Motor neuron (in vitro differentiated cells): ENCODE measurements around the gene WWC2. TPM values are rescaled to one million over a fixed set of nuclear protein-coding genes. Genes with fewer than 3 reads are reported as not detected.

ENCODE experiments used
- ATAC-seq, 8 experiments: fragments of 200-7000 bp; cut with Tn5 transposase; replicated peaks in 6 of 8; 2 replicates each; pipeline ENCODE4 v1.8.0; 2021; ENCODE audit warnings: mild to moderate bottlenecking in 8 of 8, moderate library complexity in 8 of 8
- H3K27ac ChIP-seq, 2 donors: fragments of 250-450 bp; sonication (Bioruptor Pico); 2 replicates each; pipeline ENCODE4 v1.9.0; 2021; ENCODE audit warnings: antibody characterized with exemption in 2 of 2, mild to moderate bottlenecking in 2 of 2, moderate library complexity in 1 of 2
- H3K4me1 ChIP-seq, 2 donors: fragments of 250-450 bp; sonication (Bioruptor Pico); replicated peaks in 1 of 2; 2 replicates each; pipeline ENCODE4 v1.6.1; 2021; ENCODE audit warnings: antibody characterized with exemption in 2 of 2, mild to moderate bottlenecking in 2 of 2, moderate library complexity in 1 of 2
- H3K4me3 ChIP-seq, 5 donors: fragments of 250-450 bp; sonication (Bioruptor Pico); 2 replicates each; pipeline ENCODE4 v1.9.0; 2021; ENCODE audit warnings: antibody characterized with exemption in 5 of 5, mild to moderate bottlenecking in 5 of 5, moderate library complexity in 4 of 5
- WGBS, 10 experiments: fragments of 450-650 bp; shearing (Covaris generic); methylation state at CpG; one replicate each; pipeline ENCODE4 v1.0.0; 2022; 5-methylcytosine and 5-hydroxymethylcytosine counted together
- in situ Hi-C, 9 experiments: fragments of 400-800 bp; cut with MboI; loops; one replicate each; pipeline ENCODE4 v1.15.0; 2021; ENCODE audit warnings: low sequenced_read_pairs in 9 of 9, low pct_unique_long_range_greater_than_20kb in 2 of 9; ENCODE audit not compliant: unreplicated experiment in 9 of 9
- total RNA-seq, 8 experiments: library from RNA; unstranded; fragments of 300-600 nt; gene quantifications; 2 replicates each; pipeline versions ENCODE4 v1.2.3 to v1.2.4, GENCODE V29; 2022

The WWC2 gene
- total RNA-seq, 8 experiments from 2014 or later = 4.2 to 59.4 (median 12.9) TPM

- no peak for ATAC-seq
- Histone ChIP-seq H3K27ac (no peak overlapping the region), H3K4me1 (peaks cover 0 to 10% of the 10 kb centered on the region in 2 donors), H3K4me3 (no peak overlapping the region)
- in situ Hi-C loops = loop anchor here in 3 of 9 experiments (10.0 to 25.0 kb wide), 3 partner anchors 157 to 182 kb away; partner anchors contain the start of gene WWC2 (in 1 of the 3)
- WGBS, 10 experiments = 71 to 83% (median 72%) methylated on average over 1 to 2 of the region's 2 CpGs; no CpG with 5 or more reads in 7 of the 10 experiments
These were observed 145.4 kb downstream of the WWC2 start for GRCh38 chr4:183244506-183244905.

GRCh38 chr4:183248201-183248600 is 149.1 kb downstream of the WWC2 start:
- in situ Hi-C loops = loop anchor here in 4 of 9 experiments (5.0 to 25.0 kb wide), 4 partner anchors 161 to 186 kb away; partner anchors contain the start of gene WWC2 (in 1 of the 4)
- 93 to 100% (median 100%) methylated on average over 1 to 2 of the region's 2 CpGs; no CpG with 5 or more reads in 2 of the 10 experiments for WGBS, 10 experiments
- H3K27ac ChIP-seq = no peak overlapping the region
- no peaks in the 10 kb centered on the region for H3K4me1 ChIP-seq
- H3K4me3 ChIP-seq = no peak overlapping the region
- no peak for ATAC-seq

GRCh38 chr4:183249854-183250253 is 150.8 kb downstream of the WWC2 start:
- no peak overlapping the region for H3K4me3 ChIP-seq
- no peak overlapping the region for H3K27ac ChIP-seq
- 67% methylated on average over 1 of the region's 2 CpGs; no CpG with 5 or more reads in 9 of the 10 experiments for WGBS, 10 experiments
- in situ Hi-C loops = loop anchor here in 7 of 9 experiments (5.0 to 25.0 kb wide), 6 partner anchors 163 to 313 kb away; partner anchors contain the start of gene WWC2 (in 2 of the 7)
- no peaks in the 10 kb centered on the region for H3K4me1 ChIP-seq
- ATAC-seq = peak in 5 of 8 experiments; percentile 36 to 83 (median 67)

GRCh38 chr4:183250831-183251230 is 151.8 kb downstream of the WWC2 start:
- no peaks in the 10 kb centered on the region for H3K4me1 ChIP-seq
- in situ Hi-C loops = loop anchor here in 5 of 9 experiments (10.0 to 25.0 kb wide), 3 partner anchors 164 to 314 kb away; partner anchors contain the start of gene WWC2 (in 1 of the 5)
- no peak for ATAC-seq
- no peak overlapping the region for H3K4me3 ChIP-seq
- WGBS, 10 experiments = 79 to 100% (median 89%) methylated on average over 1 to 2 of the region's 2 CpGs; no CpG with 5 or more reads in 2 of the 10 experiments
- H3K27ac ChIP-seq = no peak overlapping the region

- no peak for ATAC-seq
- WGBS, 10 experiments = 83 to 100% (median 92%) methylated on average over 1 to 4 of the region's 4 CpGs; no CpG with 5 or more reads in 4 of the 10 experiments
- H3K4me1 ChIP-seq = no peaks in the 10 kb centered on the region
- no peak overlapping the region for H3K4me3 ChIP-seq
- in situ Hi-C loops = loop anchor here in 5 of 9 experiments (10.0 to 25.0 kb wide), 3 partner anchors 166 to 316 kb away; partner anchors contain the start of gene WWC2 (in 1 of the 5)
- no peak overlapping the region for H3K27ac ChIP-seq
These were observed 153.9 kb downstream of the WWC2 start for GRCh38 chr4:183252959-183253358.

GRCh38 chr4:183253451-183253850 is 154.4 kb downstream of the WWC2 start:
- 33 to 100% (median 100%) methylated on average over 1 of the region's 1 CpG; no CpG with 5 or more reads in 7 of the 10 experiments for WGBS, 10 experiments
- H3K4me3 ChIP-seq = no peak overlapping the region
- H3K4me1 ChIP-seq = no peaks in the 10 kb centered on the region
- no peak for ATAC-seq
- in situ Hi-C loops = loop anchor here in 5 of 9 experiments (10.0 to 25.0 kb wide), 3 partner anchors 166 to 316 kb away; partner anchors contain the start of gene WWC2 (in 1 of the 5)
- H3K27ac ChIP-seq = no peak overlapping the region

GRCh38 chr4:183254162-183254561 is 155.1 kb downstream of the WWC2 start:
- Histone ChIP-seq H3K4me3 (no peak overlapping the region), H3K27ac (no peak overlapping the region), H3K4me1 (no peaks in the 10 kb centered on the region)
- 70 to 94% (median 83%) methylated on average over 3 to 6 of the region's 6 CpGs for WGBS, 10 experiments
- ATAC-seq = no peak
- in situ Hi-C loops = loop anchor here in 5 of 9 experiments (10.0 to 25.0 kb wide), 3 partner anchors 167 to 317 kb away; partner anchors contain the start of gene WWC2 (in 1 of the 5)

- ATAC-seq = no peak
- 57 to 100% (median 84%) methylated on average over 2 to 3 of the region's 3 CpGs; no CpG with 5 or more reads in 2 of the 10 experiments for WGBS, 10 experiments
- H3K27ac ChIP-seq = no peak overlapping the region
- in situ Hi-C loops = loop anchor here in 5 of 9 experiments (10.0 to 25.0 kb wide), 3 partner anchors 168 to 318 kb away; partner anchors contain the start of gene WWC2 (in 1 of the 5)
- H3K4me3 ChIP-seq = no peak overlapping the region
- no peaks in the 10 kb centered on the region for H3K4me1 ChIP-seq
These were observed 156.4 kb downstream of the WWC2 start for GRCh38 chr4:183255487-183255886.

- ATAC-seq = peak in 1 of 8 experiments; percentile 28
- Histone ChIP-seq H3K4me1 (no peaks in the 10 kb centered on the region), H3K4me3 (no peak overlapping the region), H3K27ac (no peak overlapping the region)
- in situ Hi-C loops = loop anchor here in 5 of 9 experiments (10.0 to 25.0 kb wide), 3 partner anchors 169 to 319 kb away; partner anchors contain the start of gene WWC2 (in 1 of the 5)
- WGBS, 10 experiments = 0 to 100% (median 85%) methylated on average over 1 to 5 of the region's 6 CpGs; no CpG with 5 or more reads in 1 of the 10 experiments
These were observed 157.3 kb downstream of the WWC2 start for GRCh38 chr4:183256343-183256742.

GRCh38 chr4:183256756-183257385 is 157.8 kb downstream of the WWC2 start:
- no peaks in the 10 kb centered on the region for H3K4me1 ChIP-seq
- in situ Hi-C loops = loop anchor here in 5 of 9 experiments (10.0 to 25.0 kb wide), 3 partner anchors 170 to 320 kb away; partner anchors contain the start of gene WWC2 (in 1 of the 5)
- peak; percentile 38 to 92 (median 68) for ATAC-seq
- H3K27ac ChIP-seq = no peak overlapping the region
- WGBS, 10 experiments = 0 to 100% (median 67%) methylated on average over 1 to 5 of the region's 9 CpGs; no CpG with 5 or more reads in 4 of the 10 experiments
- H3K4me3 ChIP-seq = no peak overlapping the region

GRCh38 chr4:183257808-183258207 is 158.8 kb downstream of the WWC2 start:
- Histone ChIP-seq H3K27ac (no peak overlapping the region), H3K4me3 (no peak overlapping the region), H3K4me1 (peaks cover 4 to 5% of the 10 kb centered on the region in 2 donors)
- in situ Hi-C loops = loop anchor here in 5 of 9 experiments (10.0 to 25.0 kb wide), 3 partner anchors 171 to 321 kb away; partner anchors contain the start of gene WWC2 (in 1 of the 5)
- no peak for ATAC-seq
- WGBS, 10 experiments = 76 to 100% (median 83%) methylated on average over 1 to 6 of the region's 6 CpGs; no CpG with 5 or more reads in 1 of the 10 experiments

- Histone ChIP-seq H3K4me1 (peaks cover 9 to 19% of the 10 kb centered on the region in 2 donors), H3K4me3 (no peak overlapping the region), H3K27ac (no peak overlapping the region)
- in situ Hi-C loops = loop anchor here in 5 of 9 experiments (10.0 to 25.0 kb wide), 3 partner anchors 173 to 326 kb away; partner anchors contain the start of gene WWC2 (in 1 of the 5)
- ATAC-seq = peak in 1 of 8 experiments; percentile 48
- 82 to 100% (median 93%) methylated on average over 1 to 8 of the region's 10 CpGs; no CpG with 5 or more reads in 1 of the 10 experiments for WGBS, 10 experiments
These were observed 161.6 kb downstream of the WWC2 start for GRCh38 chr4:183260491-183261151.
